ENCODE measurements around the gene UBL4B. TPM values are rescaled to one million over a fixed set of nuclear protein-coding genes. Genes with fewer than 3 reads are reported as not detected.

Gene UBL4B
- total RNA-seq, 4 donors from 2014 or later = 0.27 to 0.67 TPM; not detected in 2

- Histone ChIP-seq H3K27me3 (peaks cover 22% of the 10 kb centered on the region), H3K9me3 (no peaks in the 10 kb centered on the region), H3K4me1 (peaks cover 0 to 22% (median 6%) of the 10 kb centered on the region in 3 donors), H3K27ac (no peak overlapping the region), H3K36me3 (no peaks in the 10 kb centered on the region), H3K4me3 (no peak overlapping the region)
- WGBS, 2 donors (ENCODE audit: low coverage in 1 of 2) = 64 to 72% methylated on average over 9 to 10 of the region's 15 CpGs
- ATAC-seq = peak; percentile 70
- TF ChIP-seq CTCF (IDR thresholded peaks at IDR 0.05) (peak in 3 of 4 experiments; percentile 62 to 77 (median 77)), POLR2A (IDR thresholded peaks at IDR 0.05) (no peak)
Measured at GRCh38 chr1:110087812-110088738, 24.2 kb upstream of the UBL4B start.

GRCh38 chr1:110088739-110089316 lies 23.4 kb upstream of the UBL4B start:
- WGBS, 2 donors (ENCODE audit: low coverage in 1 of 2) = 70% methylated on average over 2 of the region's 10 CpGs; no CpG with 5 or more reads in 1 of the 2 donors
- H3K4me1 ChIP-seq = peaks cover 0 to 15% (median 3%) of the 10 kb centered on the region in 3 donors
- H3K4me3 ChIP-seq = no peak overlapping the region
- H3K36me3 ChIP-seq = no peaks in the 10 kb centered on the region
- TF ChIP-seq POLR2A (IDR thresholded peaks at IDR 0.05) = no peak
- TF ChIP-seq CTCF (IDR thresholded peaks at IDR 0.05) = no peak
- no peak for TF ChIP-seq POLR2AphosphoS5 (IDR thresholded peaks at IDR 0.05)
- TF ChIP-seq EP300 (IDR thresholded peaks at IDR 0.05) = no peak
- H3K27me3 ChIP-seq = peaks cover 16% of the 10 kb centered on the region
- H3K9me3 ChIP-seq = no peaks in the 10 kb centered on the region
- ATAC-seq = no peak
- H3K27ac ChIP-seq = no peak overlapping the region

DNA sequence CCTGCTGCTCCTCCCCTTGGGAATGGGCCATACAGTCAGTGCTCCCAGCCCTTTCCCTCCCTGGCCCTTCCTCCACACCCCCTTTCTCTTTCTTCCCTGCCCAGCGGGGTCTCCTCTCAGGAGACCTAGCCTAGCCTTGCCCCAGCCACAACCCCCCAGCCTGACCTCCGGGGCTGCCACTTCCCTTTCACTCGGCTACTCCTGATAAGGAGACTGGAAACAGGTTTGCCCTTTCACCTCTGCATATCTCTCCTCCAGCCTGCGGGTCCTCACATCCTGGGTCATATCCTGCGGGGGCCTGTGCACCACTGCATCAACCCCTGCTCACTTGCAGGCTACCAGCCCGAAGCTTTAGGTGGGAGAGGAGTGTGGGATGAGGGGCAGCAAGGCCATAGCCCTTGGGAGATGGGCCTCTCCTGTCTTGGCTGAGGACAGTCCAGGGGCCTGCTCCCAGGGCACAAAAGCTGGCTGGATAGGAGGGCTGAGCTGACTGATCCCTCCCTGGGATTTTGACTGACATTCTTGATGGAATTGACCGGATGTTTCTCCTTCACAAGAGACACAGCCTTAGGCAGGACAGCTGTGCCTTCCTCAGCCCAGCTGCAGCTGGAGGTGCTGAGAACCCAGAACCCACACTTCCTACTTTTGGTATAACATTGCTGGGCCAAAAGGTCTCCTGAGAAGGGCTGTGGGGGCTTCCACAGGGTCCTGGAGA lies 22.5 kb upstream of the UBL4B start:
- 26 to 48% methylated on average over 2 of the region's 7 CpGs for WGBS, 2 donors (ENCODE audit: low coverage in 1 of 2)
- peaks cover 0 to 6% (median 0%) of the 10 kb centered on the region in 3 donors for H3K4me1 ChIP-seq

GRCh38 chr1:110091381-110091780 lies 20.9 kb upstream of the UBL4B start:
- peaks cover 30% of the 10 kb centered on the region for H3K27me3 ChIP-seq
- no peak for TF ChIP-seq POLR2AphosphoS5 (IDR thresholded peaks at IDR 0.05)
- TF ChIP-seq EP300 (IDR thresholded peaks at IDR 0.05) = no peak
- TF ChIP-seq CTCF (IDR thresholded peaks at IDR 0.05) = no peak
- TF ChIP-seq POLR2A (IDR thresholded peaks at IDR 0.05) = no peak
- H3K27ac ChIP-seq = no peak overlapping the region
- WGBS, 2 donors (ENCODE audit: low coverage in 1 of 2) = 37 to 68% methylated on average over 2 of the region's 2 CpGs
- no peak overlapping the region for H3K4me3 ChIP-seq
- ATAC-seq = no peak
- H3K9me3 ChIP-seq = no peaks in the 10 kb centered on the region
- no peaks in the 10 kb centered on the region for H3K36me3 ChIP-seq
- H3K4me1 ChIP-seq = no peaks in the 10 kb centered on the region

More for the DNA sequence above, 22.5 kb upstream of the UBL4B start:
- no peak overlapping the region for H3K27ac ChIP-seq
- no peak overlapping the region for H3K4me3 ChIP-seq
- TF ChIP-seq EP300 (IDR thresholded peaks at IDR 0.05) = no peak
- no peak for TF ChIP-seq POLR2A (IDR thresholded peaks at IDR 0.05)
- H3K36me3 ChIP-seq = no peaks in the 10 kb centered on the region
- ATAC-seq = no peak
- no peaks in the 10 kb centered on the region for H3K9me3 ChIP-seq
- H3K27me3 ChIP-seq = peaks cover 15% of the 10 kb centered on the region

- no peak for TF ChIP-seq EP300 (IDR thresholded peaks at IDR 0.05)
- no peak for TF ChIP-seq POLR2A (IDR thresholded peaks at IDR 0.05)
- no peak for TF ChIP-seq CTCF (IDR thresholded peaks at IDR 0.05)
- TF ChIP-seq POLR2AphosphoS5 (IDR thresholded peaks at IDR 0.05) = no peak
- H3K4me3 ChIP-seq = no peak overlapping the region
- no peaks in the 10 kb centered on the region for H3K36me3 ChIP-seq
- H3K4me1 ChIP-seq = no peaks in the 10 kb centered on the region
- no peak for ATAC-seq
- 20 to 48% methylated on average over 1 to 3 of the region's 3 CpGs for WGBS, 2 donors (ENCODE audit: low coverage in 1 of 2)
- H3K9me3 ChIP-seq = no peaks in the 10 kb centered on the region
- peaks cover 34% of the 10 kb centered on the region for H3K27me3 ChIP-seq
- H3K27ac ChIP-seq = no peak overlapping the region
Measured at GRCh38 chr1:110091791-110092190, 20.5 kb upstream of the UBL4B start.

Measured in gastroesophageal sphincter (tissue), 4 donors.